Glutamatergic neuron (in vitro differentiated cells): ENCODE measurements around the gene CHKA. TPM values are rescaled to one million over a fixed set of nuclear protein-coding genes. Genes with fewer than 3 reads are reported as not detected.

Experiments used
- DNase-seq: peaks from one replicate; pipeline ENCODE4 v3.0.0; 2022
- H3K27ac Mint-ChIP-seq: one replicate; pipeline ENCODE4 v1.8.0; 2020; ENCODE audit warnings: mild to moderate bottlenecking, mixed read lengths, inconsistent platforms; ENCODE audit not compliant: unreplicated experiment
- H3K27me3 Mint-ChIP-seq: one replicate; pipeline ENCODE4 v1.8.0; 2020; ENCODE audit warnings: mild to moderate bottlenecking, moderate library complexity, mixed read lengths, inconsistent platforms; ENCODE audit not compliant: unreplicated experiment
- H3K36me3 Mint-ChIP-seq: one replicate; pipeline ENCODE4 v1.8.0; 2020; ENCODE audit warnings: mild to moderate bottlenecking, mixed read lengths, inconsistent platforms; ENCODE audit not compliant: unreplicated experiment
- H3K4me1 Mint-ChIP-seq: one replicate; pipeline ENCODE4 v1.8.0; 2020; ENCODE audit warnings: mild to moderate bottlenecking, low read depth, mixed read lengths, inconsistent platforms; ENCODE audit not compliant: unreplicated experiment
- H3K4me3 Mint-ChIP-seq: one replicate; pipeline ENCODE4 v1.8.0; 2020; ENCODE audit warnings: mild to moderate bottlenecking, mixed read lengths, inconsistent platforms; ENCODE audit not compliant: unreplicated experiment
- H3K9me3 Mint-ChIP-seq: one replicate; pipeline ENCODE4 v1.8.0; 2020; ENCODE audit warnings: mild to moderate bottlenecking, moderate library complexity, mixed read lengths, inconsistent platforms; ENCODE audit not compliant: unreplicated experiment
- microRNA-seq: library from miRNA; unstranded; fragments of <30 nt; microRNA quantifications from one replicate; pipeline ENCODE4, GENCODE V29; 2020; ENCODE audit not compliant: unreplicated experiment
- total RNA-seq: library from RNA; stranded (reverse); fragmentation: NEBNext Ultra II Directional; extraction: Animal tissue kit (Norgen Biotek cat#: 25700); gene quantifications from one replicate; pipeline ENCODE4 v1.2.1, GENCODE V29; 2021; ENCODE audit not compliant: unreplicated experiment
- TF ChIP-seq, protein P1 (sequence below): fragments of 200-600 bp; sonication (generic); IDR thresholded peaks from one replicate; pipeline ENCODE4 v1.5.0; 2021; ENCODE audit not compliant: partially characterized antibody, unreplicated experiment

The CHKA gene
- total RNA-seq, 1 donor from 2014 or later = 74.1 TPM

DNA sequence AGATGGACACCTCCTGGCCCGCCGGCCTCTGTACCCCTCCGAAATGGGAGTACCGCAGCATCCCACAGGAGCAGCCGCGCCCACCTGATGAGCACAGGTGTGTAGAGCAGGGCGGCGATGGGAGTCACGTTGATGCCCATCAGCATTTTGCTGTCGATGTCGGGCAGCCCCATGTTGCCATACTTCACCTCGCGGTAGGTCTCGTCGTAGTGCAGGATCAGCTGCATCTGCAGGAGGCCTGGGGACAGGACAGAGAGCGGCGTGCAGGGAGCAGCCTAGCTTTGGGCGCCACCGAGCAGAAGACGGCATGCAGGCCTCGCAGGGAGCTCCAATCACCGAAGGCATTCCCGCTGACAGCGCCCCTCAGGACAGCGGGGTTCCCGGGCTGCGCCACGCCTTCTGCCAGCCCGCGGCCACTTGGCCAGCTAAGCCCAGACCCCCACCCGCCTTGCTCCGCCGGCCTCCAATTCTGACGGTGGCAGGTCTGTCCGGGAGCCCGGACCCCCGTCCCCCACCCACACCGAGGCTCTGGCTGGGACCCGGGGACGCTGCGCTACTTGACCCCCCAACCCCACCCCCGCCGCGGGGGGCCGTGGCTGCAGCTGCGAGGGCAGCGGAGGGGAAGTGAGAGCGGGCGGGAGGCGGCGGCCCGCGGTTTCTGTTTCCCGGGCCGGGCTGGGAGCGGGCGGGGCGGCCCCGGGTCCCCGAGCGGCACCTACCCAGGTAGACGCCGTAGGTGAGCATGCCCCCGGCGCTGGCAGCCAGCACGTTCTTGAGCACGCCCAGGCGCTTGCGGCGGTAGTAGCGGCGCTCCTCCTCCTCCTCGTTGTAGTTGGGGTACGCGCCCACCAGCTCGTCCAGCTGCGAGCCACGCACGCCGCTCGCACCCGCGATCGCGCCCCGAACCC is 118.0 kb downstream of the CHKA start:
- H3K36me3 Mint-ChIP-seq = no peaks in the 10 kb centered on the region
- peaks cover 4% of the 10 kb centered on the region for H3K9me3 Mint-ChIP-seq
- peak; percentile 45 for DNase-seq
- no peak overlapping the region for H3K27ac Mint-ChIP-seq
- peaks cover 14% of the 10 kb centered on the region for H3K27me3 Mint-ChIP-seq
- H3K4me3 Mint-ChIP-seq = peak overlapping the region; percentile 84
- peaks cover 3% of the 10 kb centered on the region for H3K4me1 Mint-ChIP-seq
- TF ChIP-seq, protein P1, sequence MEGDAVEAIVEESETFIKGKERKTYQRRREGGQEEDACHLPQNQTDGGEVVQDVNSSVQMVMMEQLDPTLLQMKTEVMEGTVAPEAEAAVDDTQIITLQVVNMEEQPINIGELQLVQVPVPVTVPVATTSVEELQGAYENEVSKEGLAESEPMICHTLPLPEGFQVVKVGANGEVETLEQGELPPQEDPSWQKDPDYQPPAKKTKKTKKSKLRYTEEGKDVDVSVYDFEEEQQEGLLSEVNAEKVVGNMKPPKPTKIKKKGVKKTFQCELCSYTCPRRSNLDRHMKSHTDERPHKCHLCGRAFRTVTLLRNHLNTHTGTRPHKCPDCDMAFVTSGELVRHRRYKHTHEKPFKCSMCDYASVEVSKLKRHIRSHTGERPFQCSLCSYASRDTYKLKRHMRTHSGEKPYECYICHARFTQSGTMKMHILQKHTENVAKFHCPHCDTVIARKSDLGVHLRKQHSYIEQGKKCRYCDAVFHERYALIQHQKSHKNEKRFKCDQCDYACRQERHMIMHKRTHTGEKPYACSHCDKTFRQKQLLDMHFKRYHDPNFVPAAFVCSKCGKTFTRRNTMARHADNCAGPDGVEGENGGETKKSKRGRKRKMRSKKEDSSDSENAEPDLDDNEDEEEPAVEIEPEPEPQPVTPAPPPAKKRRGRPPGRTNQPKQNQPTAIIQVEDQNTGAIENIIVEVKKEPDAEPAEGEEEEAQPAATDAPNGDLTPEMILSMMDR = no peak

Small RNA genes lying within 50 kb of the gene (microRNA-seq; reads per million reads assigned to microRNA genes)
- gene MIR4691 (1.4 reads per million, percentile 3 among the genes with 10 or more reads in this experiment), gene MIR6753 (not detected), gene MIR7113 (10.9 reads per million, percentile 51 among the genes with 10 or more reads in this experiment)

Other genes with a start within 250 kb of the CHKA start
- 0.86 TPM for gene UNC93B1, start 117.3 kb downstream of the CHKA start, total RNA-seq
- 0.22 TPM for gene ALDH3B1, start 111.1 kb downstream of the CHKA start, total RNA-seq
- 136 TPM for gene NDUFS8, start 90.7 kb downstream of the CHKA start, total RNA-seq
- 47.2 TPM for gene TCIRG1, start 82.4 kb downstream of the CHKA start, total RNA-seq
- 77.4 TPM for gene KMT5B, start 91.9 kb upstream of the CHKA start, total RNA-seq
- gene C11orf24, start 150.6 kb upstream of the CHKA start, total RNA-seq = 58.4 TPM
- gene LRP5, start 191.2 kb upstream of the CHKA start, total RNA-seq = 17.4 TPM